Right ventricle myocardium superior (tissue), 1 donor: ENCODE data around the gene TDG. TPM values are rescaled to one million over a fixed set of nuclear protein-coding genes. Genes with fewer than 3 reads are reported as not detected.

Source experiments
- ATAC-seq: fragments of 200-7000 bp; cut with Tn5 transposase; one replicate; pipeline ENCODE4 v1.9.1; 2020; ENCODE audit warnings: mild to moderate bottlenecking; ENCODE audit not compliant: poor library complexity
- DNase-seq: peaks from one replicate; pipeline ENCODE4 v3.0.0-alpha.2; 2020
- intact Hi-C: fragments of 100-400 bp; cut with DNase I; formaldehyde crosslinking; loops from one replicate; pipeline ENCODE4 v1.11.2; 2022
- total RNA-seq: library from RNA; stranded (reverse); fragmentation: NEBNext Ultra II Directional; extraction: Animal tissue kit (Norgen Biotek cat#: 25700); gene quantifications from one replicate; pipeline ENCODE4 v1.2.1, GENCODE V29; 2021
- donor health status: DM: no; HTN: yes; CAD: no; lungs with severe emphysema.

The TDG gene
- total RNA-seq, 1 donor from 2014 or later, result 10.2 TPM

DNA sequence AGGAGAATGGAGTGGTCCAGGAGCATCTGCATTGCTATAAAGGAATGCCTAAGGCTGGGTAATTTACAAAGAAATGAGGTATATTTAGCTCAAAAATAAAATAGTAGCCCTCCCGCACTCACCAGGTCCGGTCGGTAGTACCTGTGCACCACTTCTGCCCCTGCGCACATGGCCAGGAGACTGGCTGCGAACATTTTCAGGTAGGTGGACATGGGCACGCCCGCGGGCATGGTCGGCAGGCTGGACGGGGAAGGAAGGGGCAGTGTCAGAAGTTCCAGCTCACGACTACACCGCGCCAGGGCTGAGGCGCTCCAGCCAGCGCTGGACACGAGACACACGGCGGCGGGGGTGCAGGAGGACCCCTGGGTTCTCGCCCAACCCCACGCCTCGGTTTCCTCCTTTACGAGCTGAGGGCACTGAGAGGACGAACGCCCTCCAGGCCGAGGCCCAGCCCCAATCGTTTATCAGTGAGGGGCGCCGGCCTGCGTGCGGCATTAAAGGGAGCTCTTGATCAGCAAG is 9.1 kb upstream of the TDG start:
- DNase-seq (no peak), ATAC-seq (peak; percentile 54)
- intact Hi-C loops, result no loop called here

DNA sequence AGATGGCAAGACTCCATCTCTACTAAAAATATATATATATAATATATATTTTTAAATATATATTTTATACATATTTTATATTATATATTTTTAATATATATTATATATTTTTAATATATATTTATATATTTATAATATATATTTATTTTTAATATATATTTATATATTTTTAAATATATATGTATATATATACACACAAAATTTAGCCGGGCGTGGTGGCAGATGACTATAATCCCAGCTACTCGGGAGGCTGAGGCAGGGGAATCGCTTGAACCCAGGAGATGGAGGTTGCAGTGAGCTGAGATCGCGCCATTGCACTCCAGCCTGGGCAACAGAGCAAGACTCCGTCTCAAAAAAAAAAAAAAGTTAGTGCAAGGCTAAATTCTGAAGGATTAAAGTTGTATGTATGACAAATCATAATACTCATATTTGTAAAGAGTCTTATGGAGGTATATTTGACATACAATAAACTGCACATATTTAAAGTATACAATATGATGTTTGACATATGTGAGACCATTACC is 7.7 kb upstream of the TDG start:
- ATAC-seq, result no peak
- intact Hi-C loops, result no loop called here
- DNase-seq, result no peak

- intact Hi-C loops, result no loop called here
- no peak for DNase-seq
- ATAC-seq, result no peak
Observed at GRCh38 chr12:103958621-103959020, 7.1 kb upstream of the TDG start.

- intact Hi-C loops, result loop anchor here (10.0 kb wide), 1 partner anchor 104 kb away; the partner anchor contains the start of gene HCFC2
- no peak for DNase-seq
- ATAC-seq, result no peak
Observed at GRCh38 chr12:103960616-103961227, 5.0 kb upstream of the TDG start.

GRCh38 chr12:103962493-103962892 is 3.2 kb upstream of the TDG start:
- no peak for ATAC-seq
- DNase-seq, result no peak
- intact Hi-C loops, result loop anchor here (10.0 kb wide), 1 partner anchor 102 kb away; the partner anchor contains the start of gene HCFC2

- DNase-seq (no peak), ATAC-seq (no peak)
- intact Hi-C loops, result loop anchor here (5.0 to 10.0 kb wide), 2 partner anchors 100 to 142 kb away; partner anchors contain the start of gene HCFC2
Observed at GRCh38 chr12:103964805-103965204, 867 bp upstream of the TDG start.

- intact Hi-C loops, result loop anchor here (5.0 to 10.0 kb wide), 2 partner anchors 100 to 142 kb away; partner anchors contain the start of gene HCFC2
- DNase-seq, result no peak
- no peak for ATAC-seq
Observed at GRCh38 chr12:103965255-103965589, 450 bp upstream of the TDG start.

DNA sequence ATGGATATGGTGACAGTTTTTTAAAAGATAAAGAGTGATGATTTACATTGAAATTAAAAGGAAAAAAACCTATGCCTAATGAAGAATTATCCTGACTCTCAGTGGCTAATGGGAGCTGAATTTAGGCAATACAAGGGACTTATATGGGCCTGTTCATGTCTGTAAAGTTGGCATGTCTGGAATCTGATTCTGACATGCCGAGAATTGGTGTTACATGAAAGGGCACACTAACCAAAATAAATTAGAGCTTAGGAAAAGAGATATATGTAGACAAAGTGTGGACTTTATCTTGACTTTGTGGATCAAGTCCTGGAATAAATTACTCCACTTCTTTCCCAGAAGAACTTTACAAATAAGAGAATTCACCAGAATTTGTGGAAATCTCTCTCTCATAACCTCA is 1.1 kb downstream of the TDG start:
- no peak for DNase-seq
- intact Hi-C loops, result loop anchor here (5.0 to 10.0 kb wide), 2 partner anchors 98 to 141 kb away; partner anchors contain the start of gene HCFC2
- no peak for ATAC-seq

DNA sequence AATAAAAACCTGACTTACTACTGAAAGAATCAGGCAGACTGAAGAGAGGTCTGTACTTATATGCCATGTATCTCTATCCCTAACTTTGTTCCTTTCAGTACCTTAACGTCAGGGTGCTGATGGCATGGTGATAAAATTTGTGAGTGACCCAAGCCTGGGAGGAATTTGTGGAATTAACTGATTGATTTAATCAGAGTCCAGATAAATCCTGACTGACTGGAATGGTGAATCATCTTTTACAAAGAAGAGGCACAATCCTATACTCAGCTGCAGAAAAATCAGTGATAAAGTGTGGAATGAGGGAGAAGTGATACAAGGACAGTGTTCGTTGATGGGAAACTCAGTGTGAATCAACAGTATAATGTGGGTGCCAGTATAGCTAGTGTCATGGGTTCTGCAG is 3.7 kb downstream of the TDG start:
- intact Hi-C loops, result loop anchor here (5.0 to 10.0 kb wide), 2 partner anchors 95 to 138 kb away; partner anchors contain the start of gene HCFC2
- no peak for ATAC-seq
- DNase-seq, result no peak

- ATAC-seq (no peak), DNase-seq (no peak)
- intact Hi-C loops, result no loop called here
Observed at GRCh38 chr12:103973909-103974308, 8.2 kb downstream of the TDG start.

DNA sequence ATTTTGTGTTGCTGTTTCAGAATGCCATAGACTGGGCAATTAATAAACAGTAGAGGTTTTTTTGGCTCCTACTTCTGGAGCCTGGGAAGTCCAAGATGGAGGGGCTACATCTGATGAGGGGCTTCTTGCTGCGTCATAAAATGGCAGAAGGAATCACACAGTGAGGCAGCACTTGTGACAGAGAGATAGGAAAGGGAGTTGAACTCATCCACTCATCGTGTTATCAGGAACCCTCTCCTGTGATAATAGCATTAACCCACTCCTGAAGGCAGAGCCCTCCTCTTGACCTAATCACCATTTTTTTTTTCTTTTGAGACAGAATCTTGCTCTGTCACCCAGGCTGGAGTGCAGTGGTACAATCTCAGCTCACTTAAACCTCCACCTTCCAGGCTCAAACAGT is 9.7 kb downstream of the TDG start:
- ATAC-seq (no peak), DNase-seq (no peak)
- intact Hi-C loops, result no loop called here

DNA sequence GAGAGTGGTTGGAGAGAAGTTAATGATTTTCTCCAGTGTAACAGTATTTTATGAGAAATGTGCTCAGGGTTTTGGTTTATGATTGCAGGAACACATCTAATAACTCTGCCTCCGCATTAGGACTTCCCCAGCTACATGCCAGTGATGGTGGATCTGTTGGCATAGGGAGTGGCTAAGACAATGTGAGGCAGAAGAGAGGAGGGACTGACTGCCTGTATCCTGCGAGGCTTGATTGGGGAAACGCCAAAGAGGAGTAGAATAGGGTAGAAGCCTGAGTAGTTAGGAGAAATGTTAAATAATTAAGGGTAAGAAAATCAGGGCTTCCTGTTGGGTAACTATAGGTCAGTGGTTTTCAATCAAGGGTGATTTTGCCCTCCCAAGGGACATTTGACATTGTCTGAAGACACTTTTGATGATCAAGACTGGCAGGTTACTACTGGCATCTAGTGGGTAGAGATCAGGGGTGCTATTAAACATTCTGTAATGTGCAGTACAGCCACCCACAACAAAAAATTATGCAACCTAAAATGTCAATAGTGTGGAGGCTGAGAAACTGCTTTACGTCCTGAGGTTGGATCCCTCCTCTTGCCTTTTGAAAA is 12.8 kb downstream of the TDG start:
- intact Hi-C loops, result no loop called here
- no peak for ATAC-seq
- DNase-seq, result no peak

DNA sequence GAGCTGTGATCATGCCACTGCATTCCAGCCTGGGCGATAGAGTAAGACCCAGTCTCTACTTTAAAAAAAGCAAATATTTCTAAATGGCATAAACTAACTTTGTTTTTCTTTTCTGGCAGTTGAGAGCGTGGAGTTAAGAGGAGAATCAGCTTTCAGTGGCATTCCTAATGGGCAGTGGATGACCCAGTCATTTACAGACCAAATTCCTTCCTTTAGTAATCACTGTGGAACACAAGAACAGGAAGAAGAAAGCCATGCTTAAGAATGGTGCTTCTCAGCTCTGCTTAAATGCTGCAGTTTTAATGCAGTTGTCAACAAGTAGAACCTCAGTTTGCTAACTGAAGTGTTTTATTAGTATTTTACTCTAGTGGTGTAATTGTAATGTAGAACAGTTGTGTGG is 21.2 kb downstream of the TDG start:
- ATAC-seq, result no peak
- intact Hi-C loops, result no loop called here
- no peak for DNase-seq

- ATAC-seq (no peak), DNase-seq (no peak)
- intact Hi-C loops, result no loop called here
Observed at GRCh38 chr12:103994235-103994634, 28.6 kb downstream of the TDG start.

DNA sequence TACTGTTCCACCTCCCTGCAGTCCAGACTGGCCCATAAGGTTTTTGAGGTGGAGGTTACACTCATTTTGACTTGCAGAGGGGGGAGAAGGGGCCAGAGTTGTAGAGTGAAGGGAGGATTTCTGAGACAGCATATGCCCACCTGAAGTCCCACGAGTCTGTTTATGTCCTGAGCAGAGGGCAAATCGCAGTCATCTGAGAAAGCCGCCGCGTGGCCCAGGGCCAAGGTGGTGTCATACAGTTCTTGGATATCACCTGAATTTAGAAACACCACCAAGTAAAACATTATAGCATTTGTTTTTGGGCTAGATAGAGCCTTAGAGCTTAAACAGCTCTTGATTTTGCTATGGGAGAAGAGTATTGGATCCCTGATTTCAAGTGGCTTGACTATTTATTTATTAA is 30.9 kb downstream of the TDG start:
- intact Hi-C loops, result no loop called here
- ATAC-seq (peak; percentile 14), DNase-seq (peak; percentile 46)

GRCh38 chr12:103997286-103997900 is 31.7 kb downstream of the TDG start:
- intact Hi-C loops, result no loop called here
- ATAC-seq (peak; percentile 90), DNase-seq (peak; percentile 81)

GRCh38 chr12:103998976-103999375 is 33.3 kb downstream of the TDG start:
- ATAC-seq (no peak), DNase-seq (no peak)
- intact Hi-C loops, result no loop called here

DNA sequence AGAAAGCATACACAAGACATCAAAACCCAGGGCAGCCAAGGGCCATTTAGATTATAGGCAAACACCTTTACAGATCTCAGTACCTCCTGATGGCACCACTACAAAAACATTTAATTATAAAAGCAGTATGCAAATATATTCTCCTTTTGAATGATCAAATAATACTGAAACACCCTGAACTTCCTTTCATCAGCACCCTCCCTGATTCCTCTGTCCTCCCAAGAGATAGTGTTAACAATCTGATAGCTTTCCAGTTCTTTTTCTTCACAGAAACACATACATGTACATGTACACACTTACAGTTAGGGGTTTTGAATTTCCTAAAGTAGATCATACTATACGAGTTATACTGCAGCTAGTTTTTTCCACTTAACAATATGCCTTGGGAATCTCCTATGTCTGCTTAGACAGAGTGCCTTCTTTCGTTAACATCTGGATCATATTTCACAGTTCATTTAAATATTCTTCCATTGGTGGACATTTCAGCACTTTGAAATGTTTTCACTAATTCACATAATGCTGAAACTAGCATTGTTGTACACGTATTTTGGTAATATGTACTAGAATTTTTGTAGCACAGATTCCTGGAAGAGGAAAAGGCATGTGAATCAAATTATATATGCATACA is 35.2 kb downstream of the TDG start:
- no peak for ATAC-seq
- intact Hi-C loops, result no loop called here
- DNase-seq, result no peak

DNA sequence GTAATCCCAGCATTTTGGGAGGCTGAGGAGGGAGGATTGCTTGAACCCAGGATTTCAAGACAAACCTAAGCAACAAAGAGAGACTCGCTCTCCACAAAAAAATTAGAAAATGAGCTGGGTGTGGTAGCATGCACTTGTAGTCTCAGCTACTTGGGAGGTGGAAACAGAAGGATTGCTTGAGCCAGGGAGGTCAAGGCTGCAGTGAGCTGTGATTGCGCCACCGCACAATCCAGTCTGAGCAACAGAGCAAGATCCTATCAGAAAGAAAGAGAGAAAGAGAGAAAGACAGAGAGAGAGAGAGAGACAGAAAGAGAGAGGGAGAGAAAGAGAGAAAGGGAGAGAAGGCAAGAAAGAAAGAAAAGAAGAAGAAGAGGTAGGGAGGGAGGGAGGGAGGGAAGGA is 37.0 kb downstream of the TDG start:
- intact Hi-C loops, result no loop called here
- ATAC-seq, result no peak

More for the DNA sequence above, 37.0 kb downstream of the TDG start:
- DNase-seq, result no peak
